NCI-H748 (cell line): Measurements from ENCODE around the gene ADGRL3.
A peak's percentile ranks its signal among the peaks of the same experiment; 100 is the strongest.

Experiments used
- DNase-seq: peaks from one replicate; lab custom pipeline; 2025; ENCODE audit not compliant: unreplicated experiment; lab: John Stamatoyannopoulos, UW

The ADGRL3 gene

DNA sequence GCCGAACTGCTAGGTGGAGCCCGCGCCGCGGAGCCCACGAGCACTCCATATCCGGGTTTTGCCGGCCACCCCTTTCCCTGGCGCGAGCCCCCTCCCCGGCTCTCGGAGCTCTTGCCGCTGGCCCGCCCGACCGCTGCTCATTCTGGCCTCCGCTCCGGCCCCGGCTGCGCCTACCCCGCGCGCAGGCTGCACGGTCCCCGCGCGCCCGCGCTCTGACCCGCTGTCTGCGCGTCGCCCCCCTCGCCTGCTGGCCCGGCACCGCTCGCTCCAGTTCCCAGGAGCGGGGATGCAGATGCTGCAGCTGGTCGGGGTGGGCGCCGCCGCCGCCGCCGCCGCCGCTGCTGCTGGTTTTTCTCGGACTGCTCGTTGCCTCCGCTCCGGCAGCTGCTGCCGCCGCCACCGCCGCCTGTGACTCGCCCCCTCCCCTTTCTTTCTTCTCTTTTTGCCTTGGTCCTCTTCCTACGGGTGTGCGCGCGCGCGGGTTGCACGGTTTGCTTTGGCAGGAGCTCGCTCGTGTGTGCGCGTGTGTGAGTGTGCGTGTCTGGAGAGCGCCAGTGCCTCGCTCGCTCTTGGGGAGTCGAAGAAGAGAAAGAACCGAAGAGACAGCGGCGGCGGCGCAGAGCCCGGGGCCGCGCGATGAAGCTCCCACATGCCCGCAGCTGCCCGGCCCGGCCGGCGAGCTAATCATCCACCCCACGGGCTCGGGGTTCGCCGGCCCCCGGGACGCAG is at the start of gene ADGRL3:
Gene ADGRL3 (plus strand): TSS at position 140 of the 729 bp plus-strand sequence.
- DNase-seq: peak; percentile 84

DNA sequence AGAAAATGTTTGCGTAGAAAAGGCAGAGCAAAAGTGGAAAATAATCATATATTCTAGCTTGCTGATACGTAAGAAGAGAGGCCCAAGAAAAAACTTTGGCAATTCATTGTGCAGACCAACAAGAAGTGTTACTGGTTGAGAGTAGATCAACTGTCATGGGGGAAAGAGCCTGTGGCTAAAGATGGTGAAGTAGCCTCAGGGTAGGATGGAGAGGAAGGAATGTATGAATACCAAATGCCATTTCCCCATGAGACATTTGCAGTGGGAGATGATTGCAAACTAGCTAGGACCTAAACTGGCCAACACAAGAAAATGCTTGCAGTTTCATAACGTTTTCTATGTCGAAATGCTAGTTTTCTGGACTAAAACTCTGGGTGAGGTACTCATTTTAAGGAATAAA is 47.7 kb upstream of the ADGRL3 start:
- no peak for DNase-seq

DNA sequence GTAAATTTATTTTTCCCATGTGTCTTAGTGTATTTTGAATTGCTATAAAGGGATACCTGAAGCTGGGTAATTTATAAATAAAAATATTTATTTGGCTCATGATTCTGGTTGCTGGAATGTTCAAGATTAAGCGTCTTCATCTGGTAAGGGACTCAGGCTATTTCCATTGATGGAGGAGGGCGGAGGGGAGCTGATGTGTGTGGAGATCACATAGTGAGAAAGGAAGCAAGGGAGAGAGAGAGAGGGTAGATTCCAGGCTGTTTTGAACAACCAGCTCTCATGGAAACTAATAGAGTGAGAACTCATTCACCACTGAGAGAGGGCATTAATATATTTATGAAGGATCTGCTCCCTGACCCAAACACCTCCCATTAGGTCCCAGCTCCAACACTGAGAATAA is 39.6 kb upstream of the ADGRL3 start:
- no peak for DNase-seq

- no peak for DNase-seq
Observed at GRCh38 chr4:61162116-61162515, 38.0 kb upstream of the ADGRL3 start.

DNA sequence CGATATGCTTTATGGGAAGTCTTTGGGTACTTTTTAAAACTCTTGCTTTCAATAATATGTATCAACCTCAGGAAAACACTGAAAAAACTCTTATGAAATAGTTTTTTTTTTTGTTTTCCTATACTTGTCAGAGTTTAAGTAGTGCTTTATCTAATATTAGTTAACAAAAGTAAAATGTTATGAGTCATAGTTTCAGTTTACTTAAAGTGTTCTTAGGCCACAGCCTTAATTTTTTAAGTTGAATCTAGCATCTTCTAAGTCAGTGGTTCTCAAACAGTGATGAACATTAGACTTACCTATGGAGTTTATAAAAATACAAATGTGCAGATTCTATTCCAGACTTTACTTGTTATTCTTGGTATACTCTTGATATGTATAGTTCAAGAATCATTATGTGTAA is 26.3 kb upstream of the ADGRL3 start:
- no peak for DNase-seq

- DNase-seq: no peak
Observed at GRCh38 chr4:61175495-61175894, 24.6 kb upstream of the ADGRL3 start.

DNA sequence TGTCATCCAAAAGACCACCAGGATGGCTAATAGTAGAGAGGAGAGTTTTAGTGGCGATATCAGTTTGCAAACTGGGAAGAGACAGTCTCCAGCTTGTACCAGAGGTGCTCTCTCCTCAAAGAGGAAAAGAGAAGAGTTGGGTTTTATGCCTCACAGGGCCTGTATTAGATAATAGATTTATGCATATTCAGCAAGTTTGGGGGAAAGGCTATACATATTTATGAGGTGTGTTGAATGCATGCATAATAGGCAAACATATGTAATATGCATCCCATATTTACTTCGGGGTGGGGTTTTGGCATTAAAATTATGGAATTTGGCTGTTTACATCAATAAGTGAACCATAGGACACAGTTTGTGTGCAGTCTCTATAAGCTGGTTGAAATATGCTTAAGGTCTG is 22.8 kb upstream of the ADGRL3 start:
- DNase-seq: no peak

DNA sequence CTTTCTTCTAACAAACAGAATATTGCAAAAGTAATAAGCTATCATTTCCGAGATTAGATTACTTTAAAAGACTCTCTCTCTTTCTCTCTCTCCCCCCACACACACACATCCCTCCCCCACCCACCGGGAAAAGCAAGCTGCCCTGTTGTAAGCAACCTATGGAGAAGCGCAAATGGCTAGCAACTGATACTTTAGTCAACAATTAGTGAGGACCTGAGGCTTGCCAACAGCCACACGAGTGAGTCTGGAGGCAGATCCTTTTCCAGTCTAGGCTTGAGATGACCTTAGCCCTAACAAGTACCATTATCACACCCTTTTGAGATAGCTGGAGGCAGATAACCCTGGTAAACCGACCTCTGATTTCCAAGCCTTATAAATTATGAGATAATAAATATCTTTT is 19.7 kb upstream of the ADGRL3 start:
- no peak for DNase-seq

- DNase-seq: no peak
Observed at GRCh38 chr4:61182915-61183314, 17.2 kb upstream of the ADGRL3 start.

DNA sequence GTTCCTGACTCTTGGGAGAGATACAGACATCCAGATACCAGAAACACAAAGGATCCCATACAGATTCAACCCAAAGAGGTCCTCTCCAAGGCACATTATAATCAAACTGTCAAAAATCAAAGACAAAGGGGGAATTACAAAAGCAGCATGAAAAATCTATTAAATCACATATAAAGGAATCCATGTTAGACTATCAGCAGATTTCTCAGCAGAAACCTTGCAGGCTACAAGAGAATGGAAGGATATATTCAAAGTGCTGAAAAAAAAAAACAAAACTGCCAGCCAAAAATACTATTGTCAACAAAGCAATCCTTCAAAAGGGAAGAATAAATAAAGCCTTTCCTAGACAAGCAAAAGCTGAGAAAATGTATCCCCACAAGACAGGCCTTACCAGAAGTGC is 14.8 kb upstream of the ADGRL3 start:
- no peak for DNase-seq

GRCh38 chr4:61192392-61192791 is 7.7 kb upstream of the ADGRL3 start:
- DNase-seq: no peak

- no peak for DNase-seq
Observed at GRCh38 chr4:61193863-61194262, 6.3 kb upstream of the ADGRL3 start.

- DNase-seq: no peak
Observed at GRCh38 chr4:61194571-61194970, 5.6 kb upstream of the ADGRL3 start.

- no peak for DNase-seq
Observed at GRCh38 chr4:61195101-61195500, 5.0 kb upstream of the ADGRL3 start.

DNA sequence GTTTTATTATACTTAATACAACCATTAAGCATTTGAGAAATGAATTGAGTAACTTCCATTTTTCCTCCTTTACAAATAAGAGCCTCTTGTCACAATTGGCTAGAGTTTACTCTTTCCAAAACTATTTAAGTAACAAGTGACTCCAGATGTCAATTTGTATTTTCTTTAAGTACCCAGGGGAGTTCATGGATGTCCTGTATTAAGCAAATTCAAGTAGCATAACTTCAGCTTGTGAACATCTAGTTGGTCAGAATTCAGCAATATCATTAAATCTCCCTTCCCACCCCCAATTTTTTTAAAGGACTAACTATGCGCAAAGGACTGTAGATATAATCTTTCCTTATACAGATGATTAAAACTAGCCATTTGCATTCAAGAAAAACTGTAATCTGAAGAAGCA is 1.4 kb upstream of the ADGRL3 start:
- no peak for DNase-seq

DNA sequence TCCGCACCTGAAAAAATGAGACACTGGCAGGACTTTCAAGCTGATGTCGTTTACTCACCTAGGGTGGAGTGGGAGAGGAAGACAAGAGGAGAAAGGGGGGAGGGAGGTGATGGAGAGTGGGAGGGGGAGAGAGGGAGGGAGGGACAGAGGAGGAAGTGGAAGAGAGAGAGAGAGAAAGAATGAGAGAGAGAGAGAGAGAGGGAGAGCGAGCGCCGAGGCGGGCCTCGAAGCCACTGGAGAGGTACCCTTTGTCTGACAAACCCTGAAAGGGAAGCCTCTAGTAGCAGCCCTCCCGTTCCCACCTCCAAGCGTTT is 296 bp upstream of the ADGRL3 start:
- no peak for DNase-seq

GRCh38 chr4:61200916-61201526 is 895 bp downstream of the ADGRL3 start:
- DNase-seq: peak; percentile 62

- DNase-seq: peak; percentile 69
Observed at GRCh38 chr4:61201561-61201960, 1.4 kb downstream of the ADGRL3 start.

- DNase-seq: peak; percentile 69
Observed at GRCh38 chr4:61201961-61202637, 2.0 kb downstream of the ADGRL3 start.

DNA sequence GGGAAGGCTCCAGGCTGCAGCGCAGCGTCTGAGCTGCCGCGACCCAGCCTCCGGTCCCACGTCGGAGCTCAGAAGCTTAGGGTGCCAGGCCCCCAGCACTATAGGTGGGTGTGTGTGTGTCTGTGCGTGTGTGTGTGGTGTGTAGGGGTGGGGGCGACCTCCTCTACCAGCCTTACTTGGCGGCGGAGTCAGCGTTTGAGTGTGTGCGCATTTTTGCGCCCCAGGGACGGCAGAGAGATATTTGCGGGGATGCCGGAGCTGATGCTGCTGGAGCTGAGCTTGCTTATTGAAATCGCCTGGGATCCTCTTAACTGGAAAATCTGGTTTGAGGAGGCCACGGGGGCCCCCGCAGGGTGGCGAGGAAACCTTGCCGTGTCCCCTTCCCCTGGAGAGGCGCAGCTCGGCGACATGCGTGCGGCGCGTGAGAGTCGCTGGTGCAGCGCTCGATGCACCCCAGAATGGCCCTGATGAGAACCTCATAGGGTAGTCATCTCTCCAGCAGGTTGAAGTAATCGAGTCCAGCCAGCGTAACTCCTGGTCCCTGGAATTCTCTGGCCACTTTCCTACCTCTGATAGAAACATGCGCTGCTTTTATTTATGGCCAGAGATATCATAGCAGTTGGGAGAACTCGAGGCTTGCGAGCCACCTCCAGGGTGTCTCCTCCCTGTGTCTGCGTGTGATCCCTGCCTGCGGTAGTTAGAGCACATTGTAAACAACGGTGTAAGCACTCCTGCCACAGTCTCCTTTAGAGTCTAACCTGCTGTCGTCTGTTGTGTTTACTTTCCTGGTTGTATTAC is 2.7 kb downstream of the ADGRL3 start:
- peak; percentile 91 for DNase-seq

DNA sequence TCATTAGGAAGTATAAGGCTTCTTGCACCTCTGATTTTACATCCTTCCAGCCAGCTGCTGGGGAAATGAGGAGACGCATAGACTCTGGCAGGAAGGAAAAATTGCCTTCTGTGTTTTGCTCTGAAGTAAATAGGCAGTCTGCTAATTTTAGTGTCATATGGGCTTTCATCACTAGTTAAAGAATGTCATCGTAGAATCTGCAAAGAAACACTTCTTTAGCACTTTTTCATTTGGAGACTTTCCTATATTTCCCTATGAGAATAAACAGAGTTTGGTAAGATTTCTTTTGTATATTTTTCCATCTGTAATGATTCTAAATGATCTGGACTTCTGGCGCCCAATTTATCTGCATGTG is 3.3 kb downstream of the ADGRL3 start:
- no peak for DNase-seq
